Middle frontal gyrus (tissue), 1 donor: ENCODE data around the gene RBM17.
"Not testable (repeated sequence)": the region's sequence is repeated elsewhere in the genome, so short reads cannot be mapped to it uniquely, and the experiment has no call there.

Experiments
- DNase-seq: peaks from one replicate; pipeline ENCODE4 v3.0.0-alpha.2; 2015; ENCODE audit warnings: low spot score; ENCODE audit errors: extremely low spot score

Gene RBM17

DNA sequence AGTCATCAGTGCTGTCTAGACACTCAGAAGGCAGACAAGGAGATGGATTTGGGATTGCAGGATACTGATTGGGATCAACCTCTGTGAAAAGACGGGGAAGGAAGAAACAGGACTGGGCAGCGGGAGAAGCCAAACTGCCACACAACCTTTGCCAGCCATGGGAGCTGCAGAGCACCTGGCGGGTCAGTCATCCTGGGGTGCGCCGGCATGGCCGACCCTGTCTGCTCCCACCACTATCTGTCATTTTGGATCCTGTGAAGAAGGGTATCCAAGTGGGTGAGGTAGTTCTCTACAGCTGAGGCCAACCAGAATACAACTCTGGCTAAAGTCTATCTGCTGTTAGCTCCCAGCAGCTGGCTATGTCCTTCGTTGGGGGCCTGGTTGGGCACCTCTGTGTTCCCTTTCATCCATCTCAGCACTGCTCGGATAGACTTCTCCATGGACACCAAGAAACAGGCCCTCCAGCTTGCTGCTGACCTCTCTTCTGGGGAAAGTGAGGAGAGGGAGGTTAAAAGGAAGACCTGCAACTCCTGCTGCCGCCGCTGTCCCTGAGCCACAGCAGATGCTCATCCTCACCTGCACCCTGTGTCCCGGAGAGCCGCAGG, 11.7 kb upstream of the RBM17 start:
- DNase-seq, result no peak

DNA sequence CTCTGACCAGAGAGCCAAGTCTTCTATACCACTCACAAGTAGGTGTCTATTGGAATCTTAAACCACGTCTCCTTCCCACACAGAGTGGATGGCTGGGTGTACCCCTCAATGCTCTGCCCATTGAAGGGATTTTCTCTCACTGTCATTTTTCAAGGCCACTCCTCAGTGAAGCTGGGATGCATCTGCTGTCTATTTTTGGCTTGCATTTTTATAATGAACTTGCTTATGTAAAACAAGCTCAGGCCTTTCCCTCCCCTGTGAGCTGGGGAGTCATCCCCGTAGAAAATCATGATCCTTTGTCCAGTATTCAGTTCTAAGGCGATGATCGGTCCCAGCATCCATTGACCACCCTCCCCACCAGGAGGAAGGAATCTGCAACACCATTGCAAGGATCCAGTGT, 9.8 kb upstream of the RBM17 start:
- no peak for DNase-seq

DNA sequence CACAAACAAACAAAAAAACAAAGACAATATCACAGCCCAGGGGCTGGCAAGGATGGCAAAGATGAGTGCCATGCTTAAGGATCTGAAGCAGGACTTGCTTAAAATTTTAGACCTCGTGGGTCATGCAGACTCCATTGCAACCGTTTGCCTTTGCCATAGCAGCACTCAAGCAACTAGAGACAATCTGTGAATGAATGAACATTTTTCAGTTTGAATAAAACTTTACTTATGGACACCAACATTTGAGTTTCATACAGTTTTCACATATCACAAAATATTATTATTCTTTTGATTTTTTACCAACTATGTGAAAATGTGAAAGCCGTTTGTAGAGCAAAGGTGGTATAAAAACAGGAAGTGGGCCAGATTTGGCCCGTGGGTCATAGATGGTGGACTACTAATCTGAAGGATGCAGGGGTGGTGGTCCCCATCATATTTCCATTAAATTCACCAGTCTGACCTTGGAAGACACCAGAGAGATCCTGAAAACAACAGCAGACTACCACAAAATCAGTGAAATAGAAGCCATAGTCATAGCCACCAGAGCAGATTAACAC, 8.3 kb upstream of the RBM17 start:
- DNase-seq, result no peak

DNA sequence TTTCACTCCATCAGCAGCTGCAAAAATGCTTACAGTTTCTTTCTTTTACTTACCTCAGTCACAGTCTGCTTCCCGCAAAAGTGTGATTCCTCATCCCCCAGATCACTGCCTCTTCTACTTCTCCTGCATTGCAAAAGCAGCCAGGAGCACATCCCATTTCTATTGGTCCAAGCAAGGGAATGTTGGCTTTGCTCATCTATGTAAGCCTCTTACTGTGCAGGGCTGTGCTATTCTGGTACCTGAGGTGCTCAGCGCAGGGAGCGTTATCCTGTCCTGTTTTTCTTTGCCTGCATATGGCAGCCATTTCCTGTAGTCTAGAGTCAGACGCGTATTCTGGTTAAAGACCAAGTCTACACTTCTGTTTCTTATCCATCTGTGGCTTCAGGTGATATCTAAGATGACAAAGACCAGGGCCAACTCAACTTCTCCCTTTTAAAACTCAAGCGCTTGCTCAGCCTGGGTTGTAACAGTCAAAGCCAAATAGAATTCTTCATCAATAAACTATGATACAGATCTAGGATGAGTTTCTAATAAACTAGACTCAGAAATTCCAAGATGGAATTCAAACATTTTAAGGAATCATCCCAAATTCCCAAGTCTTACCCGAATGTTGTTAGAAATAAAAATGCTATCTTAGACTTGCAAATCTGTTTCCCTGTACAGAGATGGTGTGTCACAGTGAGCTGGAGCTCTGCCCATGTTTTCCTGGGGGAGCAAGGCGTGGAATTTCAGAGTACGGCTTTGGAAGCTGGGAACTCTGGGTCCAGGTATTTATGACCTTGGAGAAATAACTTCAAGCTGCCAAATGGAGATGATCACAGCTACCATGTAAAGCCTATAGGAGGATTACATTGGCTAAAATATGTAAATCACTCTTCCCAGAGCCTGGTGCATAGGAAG, 6.1 kb upstream of the RBM17 start:
- DNase-seq, result no peak

DNA sequence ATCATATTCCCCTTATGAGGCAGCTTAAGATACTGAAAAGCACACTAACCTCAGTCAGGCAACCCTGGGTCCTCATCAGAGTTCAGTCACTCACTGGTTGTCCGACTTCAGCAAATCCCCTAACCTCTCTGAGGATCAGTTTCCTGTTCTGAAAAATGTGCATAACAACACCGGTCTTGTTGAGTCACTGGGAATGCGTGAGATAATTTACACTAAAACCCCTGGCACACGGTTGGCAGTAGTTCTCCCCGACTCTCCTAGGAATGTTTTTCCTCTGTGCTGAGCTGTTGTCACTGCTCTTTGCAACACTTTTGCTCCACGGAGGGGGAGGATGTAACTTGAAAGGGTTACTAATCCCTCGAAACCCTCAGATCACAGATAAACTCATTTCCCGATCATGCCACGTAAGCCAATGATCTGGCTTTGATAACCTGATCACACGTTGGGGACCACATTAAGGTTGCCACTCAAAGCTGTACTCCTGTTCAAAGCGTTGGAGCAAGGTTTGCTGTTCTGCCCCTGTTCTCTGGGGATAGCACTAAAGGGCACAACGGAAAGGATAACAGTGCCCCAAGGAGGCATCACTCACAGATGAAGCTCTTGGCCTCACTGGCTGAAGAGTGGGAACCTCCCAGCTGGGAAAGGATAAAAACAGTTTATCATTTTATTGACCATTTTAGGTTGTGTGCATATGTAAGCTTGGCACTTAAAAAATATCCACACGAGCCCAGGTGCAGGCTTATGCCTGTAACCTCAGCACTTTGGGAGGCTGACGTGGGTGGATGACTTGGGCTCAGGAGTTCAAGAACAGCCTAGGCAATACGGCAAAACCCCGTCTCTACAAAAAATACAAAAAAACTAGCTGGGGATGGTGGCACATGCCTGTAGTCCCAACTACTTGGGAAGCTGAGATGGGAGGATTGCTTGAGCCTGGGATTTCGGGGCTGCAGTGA, 5.0 kb upstream of the RBM17 start:
- DNase-seq, result no peak

DNA sequence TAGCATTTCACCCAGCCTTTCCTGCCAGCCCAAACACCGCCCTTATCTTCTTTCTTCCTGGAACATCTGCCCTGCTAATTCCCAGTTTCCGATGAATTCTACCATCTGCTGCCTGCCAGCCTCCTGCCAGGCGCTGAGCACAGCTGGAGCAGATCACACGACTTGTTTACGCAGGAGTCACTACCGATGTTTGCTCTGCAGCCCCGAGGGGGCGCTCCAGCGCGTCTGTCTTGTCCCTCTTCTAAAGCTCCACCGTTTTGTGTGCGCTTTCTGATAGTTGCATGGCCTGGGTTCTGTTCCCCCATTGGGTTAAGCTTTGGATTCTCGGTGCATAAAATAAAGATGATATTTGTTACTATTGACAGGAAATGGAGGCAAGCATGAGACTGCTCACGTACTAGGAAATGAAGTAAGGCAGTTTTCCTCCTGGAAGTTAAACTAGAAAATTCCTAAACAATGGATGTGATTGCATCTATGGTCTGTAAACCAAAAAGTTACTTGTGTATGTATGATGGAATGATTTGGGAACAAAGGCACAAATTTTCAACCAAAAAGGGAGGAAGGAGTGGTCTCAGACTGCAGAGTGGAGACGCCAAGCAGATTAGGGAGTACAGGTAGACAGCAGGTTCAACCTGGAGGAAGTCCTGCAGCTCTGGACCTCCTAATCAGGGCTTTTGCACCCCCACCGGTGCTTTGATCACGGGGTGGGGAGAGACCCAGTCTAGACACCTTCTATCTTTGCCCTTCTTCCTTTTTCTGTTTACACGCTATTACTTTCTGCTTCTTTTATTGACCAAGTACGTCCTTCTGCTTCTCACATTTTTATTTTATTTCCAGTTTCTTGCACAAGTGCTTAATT, 2.2 kb upstream of the RBM17 start:
- peak; percentile 82 for DNase-seq

DNA sequence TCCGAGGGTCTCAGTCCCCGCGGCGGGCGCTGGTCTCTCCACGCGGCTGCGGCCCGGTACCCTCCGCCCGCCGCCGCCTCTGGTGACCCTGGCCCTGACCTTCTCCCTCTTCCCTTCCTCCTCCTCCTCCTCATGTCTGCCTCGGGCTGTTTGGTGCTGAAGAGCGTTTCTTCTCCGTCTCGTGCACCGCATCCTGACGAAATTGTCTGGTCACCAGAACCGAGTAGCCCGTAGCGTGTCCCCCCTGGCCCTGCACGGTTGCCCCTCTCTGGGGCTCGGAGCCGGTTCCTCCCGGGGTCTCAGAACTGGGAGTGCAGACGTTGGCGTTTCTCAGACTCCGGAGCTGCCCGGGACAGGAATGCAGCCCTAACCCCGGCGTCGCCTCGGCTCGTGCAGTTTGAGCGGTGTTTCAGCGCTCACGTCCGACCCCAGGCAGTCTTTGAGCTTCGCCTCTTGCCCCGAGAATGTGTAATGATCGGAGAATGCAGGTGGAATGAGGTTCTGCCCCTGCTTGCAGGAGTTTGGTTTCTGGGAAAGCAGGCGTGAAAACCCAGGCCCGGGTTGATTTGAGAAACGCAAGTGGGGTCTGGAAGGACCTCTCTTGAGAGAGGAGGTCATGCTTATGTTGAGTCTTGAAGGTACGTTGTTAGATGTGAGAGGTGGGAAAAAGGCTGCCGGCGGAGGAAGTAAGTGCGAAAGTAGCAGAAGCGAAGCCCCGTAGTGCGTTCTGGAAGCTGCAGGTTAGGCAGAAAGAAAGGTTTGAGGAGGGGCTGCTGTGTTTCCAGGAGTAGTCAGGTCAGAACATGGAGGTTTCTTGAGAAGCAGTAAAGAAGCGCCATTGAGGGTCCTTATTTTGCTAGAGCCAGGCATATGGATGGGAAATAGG, 743 bp downstream of the RBM17 start:
- DNase-seq, result no peak

DNA sequence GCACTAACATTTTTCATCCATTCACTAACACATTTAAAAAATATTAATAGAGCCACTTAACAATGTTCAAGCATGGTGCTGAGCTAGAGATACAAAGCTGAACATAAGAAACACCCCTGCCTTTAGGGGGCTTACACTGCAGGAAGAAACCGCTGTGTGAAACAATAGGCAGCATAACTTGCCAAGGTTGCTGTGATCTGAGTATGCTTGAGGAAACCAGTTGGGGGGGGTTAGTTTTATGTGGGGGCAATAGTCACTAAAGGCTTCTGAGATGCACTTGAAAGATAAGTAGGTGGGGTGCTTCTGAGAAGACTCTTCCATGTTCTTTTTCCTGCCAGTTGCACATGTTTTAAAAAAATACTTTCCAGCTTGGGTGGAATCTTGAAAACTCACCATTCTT, 2.8 kb downstream of the RBM17 start:
- DNase-seq, result no peak

DNA sequence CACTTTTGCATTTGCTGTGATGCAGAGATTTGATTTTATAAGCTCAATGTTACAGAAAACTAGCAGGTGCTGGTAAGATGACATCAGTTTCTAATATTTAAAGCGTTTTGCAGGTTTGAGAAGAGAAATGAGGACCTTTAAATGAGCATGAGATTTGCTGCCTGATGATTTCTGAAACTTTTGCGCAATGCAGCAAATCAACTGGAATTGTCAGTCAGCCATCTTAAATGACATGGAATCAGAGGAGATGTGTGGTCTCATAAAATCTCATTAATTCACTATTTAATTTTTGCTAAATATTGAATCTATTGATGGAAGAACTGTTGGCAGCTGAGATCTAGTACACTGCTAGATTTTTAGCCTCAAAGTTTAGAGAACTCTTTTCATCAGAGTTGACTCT, 3.9 kb downstream of the RBM17 start:
- DNase-seq, result no peak

DNA sequence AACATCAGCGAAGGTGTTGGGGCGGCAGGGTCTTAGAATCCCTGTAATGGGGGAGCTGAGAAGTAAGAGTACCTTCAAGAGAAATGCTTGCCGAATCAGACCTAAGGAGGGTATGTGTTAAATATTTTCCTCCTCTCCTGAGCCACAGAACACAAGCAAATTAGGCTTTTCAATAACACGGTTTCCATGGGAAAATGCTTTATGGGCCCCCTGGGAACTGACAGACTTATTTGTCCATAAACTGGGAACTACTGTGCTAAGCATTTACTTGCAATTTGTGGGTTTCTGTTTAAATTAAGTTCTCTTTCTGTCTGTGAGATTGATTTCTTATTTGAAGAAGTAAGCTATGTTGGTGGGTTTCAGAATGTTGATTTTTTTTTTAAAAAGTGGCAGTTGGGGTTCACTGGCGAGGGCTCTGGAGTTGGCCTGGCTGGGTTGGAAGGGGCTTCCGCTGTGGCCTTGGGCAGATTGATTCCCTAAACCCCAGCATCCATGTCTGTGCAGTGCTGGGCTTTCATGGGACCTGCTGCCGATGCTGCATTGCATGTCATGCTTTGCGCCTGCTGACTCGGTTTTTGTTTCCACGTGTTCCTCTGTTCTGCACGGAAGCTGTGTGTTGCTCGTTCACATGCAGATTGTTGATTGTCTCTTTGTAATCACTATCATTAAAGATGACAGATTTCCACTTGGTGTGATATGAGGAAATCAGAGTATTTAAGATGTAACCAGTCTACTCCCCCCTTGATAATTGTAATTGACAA, 7.2 kb downstream of the RBM17 start:
- no peak for DNase-seq

DNA sequence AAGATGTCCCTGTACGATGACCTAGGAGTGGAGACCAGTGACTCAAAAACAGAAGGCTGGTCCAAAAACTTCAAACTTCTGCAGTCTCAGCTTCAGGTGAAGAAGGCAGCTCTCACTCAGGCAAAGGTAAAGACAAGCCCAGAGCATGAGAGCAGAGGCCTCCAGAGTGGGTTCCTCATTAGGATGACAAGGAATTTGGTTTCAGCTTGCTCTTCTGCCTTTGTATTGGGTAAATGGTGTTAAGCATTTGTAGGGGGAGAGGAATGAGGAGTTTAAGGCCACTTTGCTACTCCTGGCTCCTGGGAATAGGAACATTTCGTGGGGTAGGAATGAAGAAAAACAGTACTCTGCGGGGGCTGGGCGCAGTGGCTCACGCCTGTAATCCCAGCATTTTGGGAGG, 8.2 kb downstream of the RBM17 start:
- DNase-seq, result no peak

DNA sequence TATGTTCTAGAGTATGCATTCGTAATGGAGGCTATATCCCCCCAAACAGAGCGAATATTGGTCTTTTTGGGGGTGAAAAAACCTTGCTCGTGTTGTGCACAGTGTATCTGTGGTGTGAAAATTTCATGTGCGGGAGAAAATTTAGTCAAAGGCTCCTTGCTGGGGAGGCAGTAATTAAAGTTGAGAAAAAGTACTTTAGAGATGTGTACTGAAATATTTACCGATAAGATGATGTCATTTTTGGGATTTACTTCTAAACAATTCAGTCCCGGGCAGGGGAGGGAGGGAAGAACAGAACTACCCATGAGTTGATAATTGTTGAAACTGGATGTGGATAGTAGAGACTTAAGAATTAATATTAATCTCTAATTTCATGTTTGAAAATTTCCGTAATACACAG, 9.3 kb downstream of the RBM17 start:
- no peak for DNase-seq

DNA sequence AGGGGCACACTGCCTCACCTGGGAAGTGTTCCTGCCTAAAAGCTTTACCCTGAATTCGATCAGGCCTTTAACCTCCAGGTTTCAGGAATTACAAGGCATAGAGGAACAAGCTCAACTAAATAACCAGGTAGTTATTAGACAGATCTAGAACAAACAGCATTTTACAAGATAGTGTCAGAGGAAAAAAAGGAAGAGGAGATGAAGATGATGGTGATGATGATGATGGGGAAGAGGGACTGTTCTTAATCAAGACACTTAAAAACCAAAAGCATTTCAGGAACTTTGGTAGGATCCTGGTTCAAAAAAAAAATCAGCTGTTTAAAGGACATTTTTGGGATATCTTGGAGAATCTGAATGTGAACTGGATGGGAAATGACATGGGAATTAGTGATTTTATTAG, 11.5 kb downstream of the RBM17 start:
- no peak for DNase-seq

DNA sequence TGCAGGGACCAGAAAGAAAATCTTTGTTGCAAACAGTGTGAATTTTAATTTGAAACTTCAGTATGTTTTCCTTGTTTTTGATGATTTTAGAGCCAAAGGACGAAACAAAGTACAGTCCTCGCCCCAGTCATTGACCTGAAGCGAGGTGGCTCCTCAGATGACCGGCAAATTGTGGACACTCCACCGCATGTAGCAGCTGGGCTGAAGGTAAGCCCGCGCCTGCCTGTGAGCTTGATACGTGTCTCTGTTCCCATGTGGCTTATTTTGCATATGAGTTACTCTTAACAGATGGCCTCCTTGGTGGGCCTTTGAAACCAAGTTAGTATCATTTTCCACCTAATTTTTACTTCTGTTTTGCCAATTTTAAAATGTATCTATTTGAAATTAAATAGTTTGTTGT, 12.3 kb downstream of the RBM17 start:
- DNase-seq, result no peak

DNA sequence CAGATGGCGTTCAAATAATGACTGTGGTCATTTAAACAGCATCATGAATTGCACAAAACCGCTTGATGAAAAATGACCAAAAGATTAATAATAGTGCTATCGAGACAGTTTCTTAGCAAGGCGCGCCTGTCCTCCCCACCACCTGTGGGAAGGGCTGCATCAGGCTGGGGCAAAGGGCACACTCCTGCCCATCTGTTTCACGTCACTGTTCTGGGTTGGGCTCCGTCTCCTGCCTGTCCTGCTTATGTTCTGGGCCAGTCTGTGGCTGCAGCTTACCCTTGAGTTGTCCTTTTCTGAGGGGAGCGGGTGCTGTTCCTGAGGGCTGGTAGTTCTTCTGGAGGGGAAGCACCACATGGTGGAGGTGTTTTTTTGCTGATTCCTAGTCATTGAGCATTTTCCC, 13.3 kb downstream of the RBM17 start:
- no peak for DNase-seq

DNA sequence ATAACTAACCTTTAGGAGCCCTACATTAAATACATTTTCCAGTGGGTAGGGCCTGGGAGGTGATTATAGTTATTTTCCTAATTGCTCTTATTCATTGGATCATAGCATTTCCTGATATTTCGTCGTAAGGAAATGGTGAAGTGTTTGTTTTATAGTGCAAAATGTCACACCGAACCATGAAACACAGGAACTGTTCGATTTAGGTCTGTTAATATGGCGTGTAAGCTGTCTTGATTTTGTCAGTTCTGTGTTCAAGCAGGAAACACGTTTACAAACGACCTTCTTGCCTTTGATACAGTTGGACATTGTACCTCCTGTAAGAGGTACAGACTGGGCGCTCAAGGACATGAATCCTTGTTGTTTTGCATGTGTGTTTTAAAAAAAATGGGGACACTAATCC, 14.8 kb downstream of the RBM17 start:
- DNase-seq, result no peak

DNA sequence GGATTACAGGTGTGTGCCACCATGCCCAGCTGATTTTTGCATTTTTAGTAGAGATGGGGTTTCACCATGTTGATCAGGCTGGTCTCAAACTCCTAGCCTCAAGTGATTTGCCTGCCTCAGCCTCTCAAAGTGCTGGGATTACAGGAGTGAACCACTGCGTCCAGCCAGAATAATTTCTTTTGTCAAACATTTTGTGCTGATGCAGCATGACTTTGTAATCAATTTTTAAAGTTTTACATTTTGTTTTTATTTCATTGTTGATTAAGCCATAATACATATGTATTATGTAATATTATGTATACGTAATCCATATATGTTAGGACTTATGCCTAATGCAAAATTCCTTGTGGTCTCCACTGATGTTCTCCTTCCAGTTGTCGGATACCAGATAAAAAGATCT, 18.8 kb downstream of the RBM17 start:
- DNase-seq, result not testable (repeated sequence)

DNA sequence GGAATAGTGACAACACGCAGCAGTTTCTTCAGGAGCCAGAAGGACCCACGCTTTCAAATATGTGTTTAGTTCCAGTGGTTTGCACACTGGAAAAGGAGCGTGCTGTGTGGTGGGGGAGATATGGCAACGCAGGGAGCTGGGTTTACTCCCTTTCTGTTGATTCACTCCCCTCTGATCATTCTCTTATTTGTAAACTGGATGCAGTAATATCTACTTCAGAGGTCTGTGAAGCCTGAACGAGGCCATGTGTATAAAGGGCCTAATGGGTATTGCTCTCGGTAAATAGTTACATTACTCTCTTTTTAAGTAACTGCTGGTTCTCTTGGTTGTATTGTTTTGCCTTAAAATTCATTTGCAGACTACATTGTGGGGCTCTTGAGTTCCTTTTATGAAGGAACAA, 19.2 kb downstream of the RBM17 start:
- DNase-seq, result no peak
